Body of pancreas (tissue), 4 donors: ENCODE measurements around the gene PKIB. TPM values are rescaled to one million over a fixed set of nuclear protein-coding genes. Genes with fewer than 3 reads are reported as not detected.
A peak's percentile ranks its signal among the peaks of the same experiment; 100 is the strongest.
"Not testable (repeated sequence)": the region's sequence is repeated elsewhere in the genome, so short reads cannot be mapped to it uniquely, and the experiment has no call there.

ENCODE experiments used
- ATAC-seq: fragments of 150-250 bp; one replicate; pipeline ENCODE4 v1.9.1; 2016
- DNase-seq, 4 donors: peaks; one replicate each; pipeline ENCODE4 v3.0.0-alpha.2; 2019
- H3K27ac ChIP-seq, 4 donors: fragments of 200-600 bp; sonication (generic); 1 replicate in 3 of 4; 2 replicates in 1 of 4; pipeline versions ENCODE4 v1.5.1 to v1.6.1; 2016 to 2019; ENCODE audit warnings: mild to moderate bottlenecking in 1 of 4, mixed read lengths in 1 of 4, moderate library complexity in 1 of 4
- H3K27me3 ChIP-seq, 2 donors: fragments of 200-600 bp; sonication (generic); one replicate each; pipeline ENCODE4 v1.6.0; 2016; ENCODE audit warnings: mild to moderate bottlenecking in 1 of 2
- H3K36me3 ChIP-seq, 2 donors: fragments of 200-600 bp; sonication (generic); replicated peaks in 1 of 2; 2 replicates each; pipeline ENCODE4 v1.5.1; 2016; ENCODE audit warnings: low read depth in 2 of 2; ENCODE audit not compliant: insufficient read depth in 1 of 2
- H3K4me1 ChIP-seq: fragments of 200-600 bp; sonication (generic); one replicate; pipeline ENCODE4 v1.6.0; 2016
- H3K4me3 ChIP-seq, 2 donors: fragments of 200-600 bp; sonication (generic); 1 replicate in 1 of 2; 2 replicates in 1 of 2; pipeline ENCODE4 v1.5.1; 2016 to 2019
- H3K9me3 ChIP-seq, 3 donors: fragments of 200-600 bp; sonication (generic); 1 replicate in 2 of 3; 2 replicates in 1 of 3; pipeline ENCODE4 v1.5.1; 2016
- POLR2A ChIP-seq, 3 donors: fragments of 450-650 bp; IDR thresholded peaks; one replicate each; pipeline ENCODE4 v1.6.1; 2016; ENCODE audit warnings: antibody characterized with exemption in 3 of 3, mild to moderate bottlenecking in 2 of 3
- WGBS, 2 donors: methylation state at CpG; one replicate each; pipeline ENCODE4 v1.1.5; 2017; 5-methylcytosine and 5-hydroxymethylcytosine counted together
- intact Hi-C: fragments of 100-400 bp; cut with DNase I; formaldehyde crosslinking; loops from one replicate; pipeline ENCODE4 v1.15.1; 2023
- total RNA-seq, 2 donors: library from RNA; depleted of rRNA; stranded (reverse); fragments of >200 nt; gene quantifications; one replicate each; pipeline ENCODE4 v1.1.0, GENCODE V29; 2016
- TF ChIP-seq, protein P1 (sequence below), 7 experiments: fragments of 450-650 bp in 4 of 7; fragments of 200-600 bp in 3 of 7; sonication (generic) in 3 of 7; IDR thresholded peaks; one replicate each; pipeline ENCODE4 v1.5.1; 2016 to 2019; ENCODE audit warnings: antibody characterized with exemption in 7 of 7

Gene PKIB
- total RNA-seq, 2 donors from 2014 or later: 13.0 TPM; not detected in 1

DNA sequence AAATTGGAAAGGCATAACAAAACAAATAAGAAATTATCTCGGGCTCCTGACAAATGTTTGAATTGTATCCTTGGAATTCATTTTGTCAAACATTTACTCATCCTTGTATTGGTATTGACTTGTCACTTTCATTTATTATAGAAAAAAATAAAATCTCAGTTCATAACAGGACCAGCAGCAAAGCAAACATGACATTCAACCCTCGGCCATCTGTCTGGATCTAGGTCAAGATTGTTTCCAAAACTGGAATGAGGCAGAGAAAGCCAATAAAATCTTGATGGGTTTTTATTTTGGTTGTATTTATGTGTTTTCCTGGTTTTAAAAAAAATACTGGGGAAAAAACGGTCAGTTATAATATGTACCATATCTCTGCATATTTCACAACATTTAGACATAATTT lies 126.4 kb downstream of the PKIB start:
- no peak for ATAC-seq
- Histone ChIP-seq H3K9me3 (no peaks in the 10 kb centered on the region), H3K27me3 (no peaks in the 10 kb centered on the region), H3K4me3 (no peak overlapping the region), H3K27ac (no peak overlapping the region), H3K36me3 (no peaks in the 10 kb centered on the region), H3K4me1 (no peaks in the 10 kb centered on the region)
- TF ChIP-seq, protein P1, sequence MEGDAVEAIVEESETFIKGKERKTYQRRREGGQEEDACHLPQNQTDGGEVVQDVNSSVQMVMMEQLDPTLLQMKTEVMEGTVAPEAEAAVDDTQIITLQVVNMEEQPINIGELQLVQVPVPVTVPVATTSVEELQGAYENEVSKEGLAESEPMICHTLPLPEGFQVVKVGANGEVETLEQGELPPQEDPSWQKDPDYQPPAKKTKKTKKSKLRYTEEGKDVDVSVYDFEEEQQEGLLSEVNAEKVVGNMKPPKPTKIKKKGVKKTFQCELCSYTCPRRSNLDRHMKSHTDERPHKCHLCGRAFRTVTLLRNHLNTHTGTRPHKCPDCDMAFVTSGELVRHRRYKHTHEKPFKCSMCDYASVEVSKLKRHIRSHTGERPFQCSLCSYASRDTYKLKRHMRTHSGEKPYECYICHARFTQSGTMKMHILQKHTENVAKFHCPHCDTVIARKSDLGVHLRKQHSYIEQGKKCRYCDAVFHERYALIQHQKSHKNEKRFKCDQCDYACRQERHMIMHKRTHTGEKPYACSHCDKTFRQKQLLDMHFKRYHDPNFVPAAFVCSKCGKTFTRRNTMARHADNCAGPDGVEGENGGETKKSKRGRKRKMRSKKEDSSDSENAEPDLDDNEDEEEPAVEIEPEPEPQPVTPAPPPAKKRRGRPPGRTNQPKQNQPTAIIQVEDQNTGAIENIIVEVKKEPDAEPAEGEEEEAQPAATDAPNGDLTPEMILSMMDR (IDR thresholded peaks at IDR 0.05): no peak
- no peak for TF ChIP-seq POLR2A (IDR thresholded peaks at IDR 0.05)
- WGBS, 2 donors: 18 to 25% methylated on average over 3 of the region's 3 CpGs
- intact Hi-C loops: no loop called here
- no peak for DNase-seq

DNA sequence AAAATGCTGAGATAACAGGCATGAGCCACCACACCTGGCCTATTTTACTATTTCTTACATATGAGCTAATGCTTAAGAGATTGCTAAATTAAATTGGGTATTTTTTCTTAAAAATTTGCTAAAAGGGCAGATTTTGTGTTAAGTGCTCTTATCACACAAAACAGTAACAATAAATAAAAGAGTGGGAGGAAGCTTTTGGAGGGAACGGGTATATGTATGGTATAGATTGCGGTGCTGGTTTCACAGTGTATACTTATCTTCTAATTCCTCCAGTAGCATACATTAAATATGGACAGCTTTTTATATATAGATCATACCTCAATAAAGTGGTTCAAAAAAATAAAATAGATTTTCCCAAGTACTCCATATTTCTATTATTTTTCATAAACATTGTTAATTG lies 129.9 kb downstream of the PKIB start:
- H3K4me3 ChIP-seq: no peak overlapping the region
- no peak for TF ChIP-seq POLR2A (IDR thresholded peaks at IDR 0.05)
- TF ChIP-seq, protein P1 (IDR thresholded peaks at IDR 0.05): no peak
- 91 to 93% methylated on average over 2 of the region's 2 CpGs for WGBS, 2 donors

DNA sequence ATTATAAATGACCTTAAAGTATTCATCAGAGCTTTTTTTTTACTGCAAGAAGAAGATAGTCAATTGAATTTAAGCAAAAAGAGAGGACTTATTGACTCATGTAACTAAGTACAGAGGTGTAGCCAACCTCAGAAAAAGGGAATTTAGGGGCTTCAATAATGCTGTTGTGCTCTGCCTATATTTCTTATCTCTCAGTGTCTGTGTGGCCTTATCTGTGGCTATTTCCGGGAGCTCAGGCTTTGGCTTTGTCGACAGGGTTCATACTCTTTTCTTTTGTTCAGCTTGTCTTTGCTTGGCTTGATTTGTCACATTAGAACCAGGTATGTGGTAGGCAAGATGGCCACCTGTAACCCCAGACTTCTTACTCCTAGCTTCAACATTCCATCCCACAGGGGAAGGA lies 130.7 kb downstream of the PKIB start:
- Histone ChIP-seq H3K4me3 (no peak overlapping the region), H3K27ac (no peak overlapping the region), H3K9me3 (no peaks in the 10 kb centered on the region), H3K36me3 (no peaks in the 10 kb centered on the region), H3K4me1 (no peaks in the 10 kb centered on the region), H3K27me3 (no peaks in the 10 kb centered on the region)
- ATAC-seq (no peak), DNase-seq (no peak)
- intact Hi-C loops: no loop called here
- WGBS, 2 donors: 21 to 27% methylated on average over 2 of the region's 2 CpGs
- TF ChIP-seq POLR2A (IDR thresholded peaks at IDR 0.05): no peak
- TF ChIP-seq, protein P1 (IDR thresholded peaks at IDR 0.05): no peak

More for the DNA sequence above, 129.9 kb downstream of the PKIB start:
- Histone ChIP-seq H3K36me3 (no peaks in the 10 kb centered on the region), H3K27me3 (no peaks in the 10 kb centered on the region), H3K27ac (no peak overlapping the region), H3K9me3 (no peaks in the 10 kb centered on the region), H3K4me1 (no peaks in the 10 kb centered on the region)
- no peak for ATAC-seq
- DNase-seq: no peak
- intact Hi-C loops: no loop called here

DNA sequence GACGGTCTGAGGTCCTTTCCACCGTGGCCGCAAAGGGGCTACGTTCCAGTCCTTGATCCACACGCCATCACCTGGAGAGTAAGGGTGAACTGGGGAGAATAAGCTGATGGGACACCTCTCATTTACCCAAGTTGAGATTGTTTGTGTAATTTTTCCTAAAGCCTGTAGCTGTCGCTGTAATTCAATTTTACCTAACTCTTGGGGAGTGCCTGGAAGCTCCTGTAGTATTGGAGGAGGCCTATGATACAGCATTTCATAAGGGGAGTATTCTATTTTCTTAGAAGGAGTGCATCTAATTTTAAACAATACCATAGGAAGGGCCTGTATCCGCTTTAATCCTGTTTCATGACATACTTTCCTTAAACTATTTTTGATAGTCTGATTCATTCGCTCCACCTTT lies 134.0 kb downstream of the PKIB start:
- H3K27me3 ChIP-seq, H3K4me3 ChIP-seq, H3K9me3 ChIP-seq, intact Hi-C loops, H3K4me1 ChIP-seq, H3K36me3 ChIP-seq, ATAC-seq, DNase-seq, H3K27ac ChIP-seq: not testable (repeated sequence)
- TF ChIP-seq, protein P1 (IDR thresholded peaks at IDR 0.05): peak in 3 of 7 experiments; percentile 22 to 36 (median 30)
- WGBS, 2 donors: 23 to 25% methylated on average over 8 of the region's 8 CpGs

DNA sequence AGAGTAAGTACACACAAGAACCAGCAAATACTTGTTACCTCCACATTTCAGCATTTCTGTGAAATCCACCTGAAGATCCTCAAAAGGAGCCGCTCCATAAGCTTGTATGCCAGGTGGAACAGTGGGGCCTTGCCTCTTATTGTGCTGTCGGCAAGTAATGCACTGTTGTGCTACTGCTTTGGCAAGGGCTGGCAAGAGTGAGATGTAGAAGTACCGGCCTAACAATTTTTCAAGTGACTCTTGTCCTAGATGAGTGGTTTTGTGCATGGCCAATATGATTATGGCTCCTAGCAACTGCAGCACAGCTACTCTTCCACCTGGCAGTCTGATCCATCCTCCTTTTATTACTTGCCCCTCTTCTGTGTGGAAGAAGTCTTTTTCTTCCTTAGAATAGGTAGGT lies 134.7 kb downstream of the PKIB start:
- H3K9me3 ChIP-seq, H3K4me3 ChIP-seq, H3K27ac ChIP-seq, H3K27me3 ChIP-seq, intact Hi-C loops, H3K36me3 ChIP-seq, ATAC-seq, DNase-seq, H3K4me1 ChIP-seq: not testable (repeated sequence)
- WGBS, 2 donors: 77 to 79% methylated on average over 3 of the region's 3 CpGs
